A673 (cell line): ENCODE measurements around the gene TEX14. TPM values are rescaled to one million over a fixed set of nuclear protein-coding genes. Genes with fewer than 3 reads are reported as not detected.

ENCODE experiments used
- BruUV-seq: library from RNA; stranded (reverse); fragments of 400-500 nt; replicated peaks from 2 replicates; lab custom pipeline; 2021; lab: Mats Ljungman, UMichigan
- CTCF ChIA-PET: fragments of 300-600 bp; sonication (Branson Sonifier 250); formaldehyde crosslinking; loops from one replicate; lab custom pipeline; 2022; ENCODE audit warnings: antibody characterized with exemption; lab: Charles Lee
- POLR2A ChIA-PET: fragments of 300-600 bp; sonication (Branson Sonifier 250); formaldehyde crosslinking; loops from one replicate; lab custom pipeline; 2022; ENCODE audit warnings: antibody characterized with exemption; ENCODE audit not compliant: low non-redundant PET; lab: Charles Lee
- DNase-seq: peaks from one replicate; pipeline ENCODE4 v3.0.0-alpha.2; 2015; ENCODE audit warnings: low spot score
- H3K27ac ChIP-seq: fragments of 200-600 bp; sonication (generic); 2 replicates; pipeline ENCODE4 v1.5.1; 2016; ENCODE audit warnings: mixed run types, low read depth, mild to moderate bottlenecking, mixed read lengths, antibody characterized with exemption, low read length; ENCODE audit not compliant: poor library complexity, severe bottlenecking
- H3K27me3 ChIP-seq: fragments of 200-600 bp; sonication (generic); replicated peaks from 2 replicates; pipeline ENCODE4 v1.6.1; 2017; ENCODE audit warnings: mixed run types, low read depth, mild to moderate bottlenecking, mixed read lengths, antibody characterized with exemption, low read length; ENCODE audit not compliant: insufficient read depth, poor library complexity
- H3K36me3 ChIP-seq: fragments of 200-600 bp; sonication (generic); 2 replicates; pipeline ENCODE4 v1.6.1; 2016; ENCODE audit warnings: mixed run types, mild to moderate bottlenecking, mixed read lengths, antibody characterized with exemption, low read length; ENCODE audit not compliant: insufficient read depth, poor library complexity, severe bottlenecking
- H3K4me1 ChIP-seq: fragments of 200-600 bp; sonication (generic); 2 replicates; pipeline ENCODE4 v1.6.1; 2017; ENCODE audit warnings: mixed run types, mild to moderate bottlenecking, mixed read lengths, antibody characterized with exemption, low read length; ENCODE audit not compliant: insufficient read depth, poor library complexity, severe bottlenecking
- H3K4me3 ChIP-seq: fragments of 200-600 bp; sonication (generic); 2 replicates; pipeline ENCODE4 v1.5.1; 2016; ENCODE audit warnings: low read depth, mixed run types, mild to moderate bottlenecking, mixed read lengths, low read length; ENCODE audit not compliant: poor library complexity, severe bottlenecking
- H3K9me3 ChIP-seq: fragments of 200-600 bp; sonication (generic); 2 replicates; pipeline ENCODE4 v1.6.1; 2016; ENCODE audit warnings: mixed run types, low read depth, mild to moderate bottlenecking, mixed read lengths, antibody characterized with exemption, low read length; ENCODE audit not compliant: poor library complexity, severe bottlenecking
- CTCF ChIP-seq: fragments of 300-800, 200-600 bp; sonication (generic); conservative IDR thresholded peaks from 2 replicates; pipeline ENCODE4 v1.5.1; 2017; ENCODE audit warnings: low read depth, mild to moderate bottlenecking, antibody characterized with exemption, low read length, moderate library complexity, mixed read lengths
- EZH2 ChIP-seq: fragments of 200-600 bp; sonication (generic); IDR thresholded peaks from 2 replicates; pipeline ENCODE4 v1.6.1; 2017; ENCODE audit warnings: borderline replicate concordance, low read depth, mild to moderate bottlenecking, mixed read lengths, antibody characterized with exemption, low read length; ENCODE audit not compliant: poor library complexity, severe bottlenecking
- intact Hi-C: fragments of 100-400 bp; cut with micrococcal nuclease; formaldehyde crosslinking; loops from one replicate; pipeline ENCODE4 v1.10.0; 2022; ENCODE audit not compliant: unreplicated experiment
- total RNA-seq: library from RNA; stranded (reverse); gene quantifications from 2 replicates; pipeline ENCODE4 v1.2.3, GENCODE V29; 2021

The TEX14 gene
- total RNA-seq, 1 experiment from 2014 or later: 0.26 TPM

GRCh38 chr17:58513267-58513964, 178.4 kb downstream of the TEX14 start:
- intact Hi-C loops: loop anchor here (10.0 kb wide), 2 partner anchors 181 to 641 kb away; partner anchors contain the start of genes PRR11, RAD51C, SKA2 and TEX14
- CTCF ChIA-PET: no interaction called here
- DNase-seq: peak; percentile 12

DNA sequence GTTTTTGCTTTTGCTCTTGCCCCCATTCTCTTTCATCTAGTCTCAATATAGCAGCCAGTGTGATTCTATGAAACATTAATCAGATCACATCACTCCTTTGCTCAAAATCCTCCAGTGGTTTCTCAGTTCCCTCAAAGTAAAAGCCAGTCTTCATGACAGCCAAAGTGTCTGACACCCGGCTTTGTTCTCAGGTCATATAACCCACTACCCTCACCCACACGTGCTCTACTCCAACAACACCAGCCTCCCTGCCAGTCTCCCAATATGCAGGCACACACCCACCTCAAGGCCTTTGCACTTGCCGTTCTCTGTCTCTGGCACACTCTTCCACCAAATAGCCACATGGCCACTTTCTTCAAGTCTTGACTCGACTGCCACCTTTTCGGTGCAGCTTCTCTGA, 181.8 kb downstream of the TEX14 start:
- ChIA-PET CTCF (no interaction called here), POLR2A (no interaction called here)
- intact Hi-C loops: loop anchor here (10.0 kb wide), 2 partner anchors 185 to 645 kb away; partner anchors contain the start of genes PRR11, RAD51C, SKA2 and TEX14
- TF ChIP-seq CTCF (no peak), EZH2 (no peak)
- H3K27ac ChIP-seq: no peak overlapping the region
- no TSS peak for BruUV-seq
- no peaks in the 10 kb centered on the region for H3K9me3 ChIP-seq
- H3K36me3 ChIP-seq: peaks cover 77% of the 10 kb centered on the region
- H3K4me3 ChIP-seq: no peak overlapping the region
- H3K27me3 ChIP-seq: no peaks in the 10 kb centered on the region
- no peak for DNase-seq
- peaks cover 9% of the 10 kb centered on the region for H3K4me1 ChIP-seq

More at GRCh38 chr17:58513267-58513964, 178.4 kb downstream of the TEX14 start:
- TF ChIP-seq CTCF (no peak), EZH2 (no peak)
- Histone ChIP-seq H3K9me3 (no peaks in the 10 kb centered on the region), H3K4me3 (peak overlapping the region; percentile 83), H3K27me3 (no peaks in the 10 kb centered on the region), H3K27ac (peak overlapping the region; percentile 80), H3K36me3 (peaks cover 45% of the 10 kb centered on the region), H3K4me1 (peaks cover 20% of the 10 kb centered on the region)
- POLR2A ChIA-PET: no interaction called here
- BruUV-seq: TSS peak; percentile 6

DNA sequence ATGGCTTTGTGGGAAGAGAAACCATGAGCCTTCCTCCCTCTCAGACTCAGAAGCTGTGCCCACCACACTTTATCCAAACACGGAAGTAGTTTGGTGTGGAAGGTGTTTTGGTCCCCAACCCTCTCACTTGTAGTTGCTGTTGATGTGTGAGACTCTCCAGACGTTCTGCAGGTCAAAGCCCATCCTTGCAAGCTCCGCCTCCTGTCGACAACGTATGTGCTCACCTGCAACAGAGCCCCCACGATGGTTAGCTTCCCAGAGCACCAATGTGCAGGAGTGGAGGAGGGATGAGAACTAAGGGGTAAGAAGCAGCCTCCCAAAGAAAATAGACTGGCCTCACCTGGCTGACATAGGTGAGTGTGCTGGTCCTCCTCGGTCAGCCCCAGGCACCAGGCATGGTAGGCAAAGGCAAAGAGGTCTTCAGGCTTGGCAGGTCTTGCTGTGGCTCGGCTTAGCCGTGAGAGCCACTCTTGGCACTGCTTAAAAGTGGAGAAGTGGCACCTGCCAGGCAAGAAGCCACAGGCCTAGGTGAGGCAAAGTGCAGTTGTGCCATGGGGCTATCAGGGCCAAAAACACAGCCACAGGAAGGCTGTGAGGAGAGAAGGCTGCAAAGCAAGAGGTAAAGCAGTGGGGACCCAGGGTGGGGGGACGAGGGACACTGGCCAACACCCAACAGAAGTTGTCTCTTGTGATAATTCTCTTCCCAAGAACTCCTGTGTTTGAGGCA, 183.3 kb downstream of the TEX14 start:
- Histone ChIP-seq H3K4me3 (no peak overlapping the region), H3K9me3 (no peaks in the 10 kb centered on the region), H3K4me1 (peaks cover 3% of the 10 kb centered on the region), H3K27me3 (no peaks in the 10 kb centered on the region), H3K36me3 (peaks cover 93% of the 10 kb centered on the region), H3K27ac (no peak overlapping the region)
- no peak for DNase-seq
- CTCF ChIA-PET: no interaction called here
- intact Hi-C loops: no loop called here
- BruUV-seq: no TSS peak
- POLR2A ChIA-PET: no interaction called here
- TF ChIP-seq EZH2 (no peak), CTCF (no peak)
